Mesenteric fat pad (tissue), 1 donor: ENCODE measurements around the gene PYCARD. TPM values are rescaled to one million over a fixed set of nuclear protein-coding genes. Genes with fewer than 3 reads are reported as not detected.
"Not testable (repeated sequence)": the region's sequence is repeated elsewhere in the genome, so short reads cannot be mapped to it uniquely, and the experiment has no call there.

Experiments
- DNase-seq: peaks from one replicate; pipeline ENCODE4 v3.0.0-alpha.2; 2020; ENCODE audit warnings: low spot score
- total RNA-seq: library from RNA; stranded (reverse); fragmentation: NEBNext Ultra II Directional; extraction: Animal tissue kit (Norgen Biotek cat#: 25700); gene quantifications from one replicate; pipeline ENCODE4 v1.2.1, GENCODE V29; 2021
- donor health status: DM: yes; HTN: yes; CAD: no.

Gene PYCARD
- total RNA-seq, 1 donor from 2014 or later, result 22.4 TPM

DNA sequence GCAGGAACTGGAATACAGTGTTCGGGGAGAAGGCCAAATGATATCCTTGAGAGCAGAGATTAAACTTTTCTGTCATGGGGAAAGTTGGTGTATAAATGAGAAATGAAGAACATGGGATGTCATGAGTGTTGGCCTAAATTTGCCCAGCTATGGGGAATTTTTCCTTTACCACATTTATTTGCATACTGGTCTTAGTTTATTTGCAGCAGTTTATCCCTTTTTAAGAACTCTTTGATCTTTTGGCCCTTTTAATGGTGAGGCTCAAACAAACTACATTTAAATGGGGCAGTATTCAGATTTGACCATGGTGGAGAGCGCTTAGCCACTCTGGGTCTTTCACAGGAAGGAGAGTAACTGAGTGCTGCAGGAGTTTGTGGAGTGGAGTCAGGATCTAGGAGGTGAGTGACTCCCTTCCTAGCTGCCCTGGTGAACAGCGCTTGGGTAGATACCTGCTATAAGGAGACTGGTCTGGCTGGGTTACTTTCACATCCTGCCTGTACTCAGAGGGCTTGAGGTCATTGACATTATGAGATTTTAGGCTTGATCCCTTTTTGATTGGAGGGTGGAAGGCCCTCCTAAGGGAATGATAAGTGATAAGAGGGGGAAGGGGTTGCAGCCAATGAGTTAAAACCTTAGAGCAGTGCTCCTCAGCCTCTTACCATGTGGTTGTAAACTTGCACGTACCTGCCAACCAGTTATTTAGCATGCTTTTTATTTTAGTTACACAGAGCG, 10.7 kb downstream of the PYCARD start:
- no peak for DNase-seq

GRCh38 chr16:31190818-31191444, 11.6 kb downstream of the PYCARD start:
- DNase-seq, result no peak

- DNase-seq, result no peak
These were observed 12.5 kb downstream of the PYCARD start for GRCh38 chr16:31190061-31190460.

DNA sequence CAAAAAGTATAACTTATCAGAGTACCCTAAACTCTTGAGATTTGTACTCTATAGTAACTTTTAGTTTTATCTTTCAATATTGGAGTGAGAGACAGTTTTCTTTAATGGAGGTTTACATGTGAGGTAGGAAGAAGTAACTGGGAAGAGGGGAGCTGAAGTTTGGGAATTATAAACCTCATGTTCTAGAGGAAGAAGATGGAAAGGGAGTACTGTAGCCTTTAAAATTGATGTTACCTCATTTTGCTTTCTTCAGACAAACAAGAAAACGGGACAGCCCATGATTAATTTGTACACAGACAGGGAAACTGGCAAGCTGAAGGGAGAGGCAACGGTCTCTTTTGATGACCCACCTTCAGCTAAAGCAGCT, 13.2 kb downstream of the PYCARD start:
- no peak for DNase-seq

- no peak for DNase-seq
These were observed 13.8 kb downstream of the PYCARD start for GRCh38 chr16:31188450-31189411.

- no peak for DNase-seq
These were observed 14.8 kb downstream of the PYCARD start for GRCh38 chr16:31187808-31188189.

DNA sequence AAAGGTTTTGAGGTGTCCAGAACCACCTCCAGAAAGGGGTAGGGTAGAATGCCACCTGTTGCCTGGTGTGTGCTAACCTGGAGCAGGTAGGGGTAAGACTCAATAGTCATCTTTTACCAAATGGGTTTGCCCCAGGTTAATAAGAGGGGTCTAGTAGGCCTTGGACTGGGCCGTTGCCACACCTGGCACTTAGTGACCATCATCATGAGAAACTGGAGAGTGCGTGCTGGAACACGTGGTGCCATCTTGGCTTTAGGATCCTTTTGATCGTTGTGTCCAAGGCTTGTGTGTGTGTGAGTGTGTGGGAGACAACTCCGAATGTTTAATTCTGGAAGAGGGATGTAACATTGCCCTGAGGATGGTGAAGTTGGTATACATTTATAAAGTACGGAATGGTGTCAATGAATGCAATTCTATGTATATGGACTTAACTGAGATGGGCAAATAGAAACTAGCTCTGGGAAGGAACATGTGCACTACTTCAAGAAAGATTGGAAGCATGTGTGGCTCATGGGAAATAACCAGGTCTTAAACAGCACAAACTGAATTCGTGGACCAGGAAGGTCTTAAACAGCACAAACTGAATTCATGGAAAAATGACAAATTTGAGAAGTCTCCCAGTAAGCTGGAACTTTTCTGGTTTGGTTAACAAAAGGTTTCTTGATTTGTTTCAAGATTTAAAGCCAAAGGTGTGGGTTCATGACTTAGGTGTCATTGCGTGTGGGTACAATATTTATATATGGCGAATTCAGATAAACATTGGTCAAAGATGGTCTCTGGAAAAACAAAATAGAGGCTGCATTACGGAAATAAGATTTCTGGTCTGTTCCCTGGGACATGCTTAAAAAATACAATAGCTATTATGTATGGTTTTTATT, 15.4 kb downstream of the PYCARD start:
- DNase-seq, result no peak

- DNase-seq, result no peak
These were observed 16.4 kb downstream of the PYCARD start for GRCh38 chr16:31186176-31186575.

GRCh38 chr16:31185339-31185738, 17.2 kb downstream of the PYCARD start:
- no peak for DNase-seq

DNA sequence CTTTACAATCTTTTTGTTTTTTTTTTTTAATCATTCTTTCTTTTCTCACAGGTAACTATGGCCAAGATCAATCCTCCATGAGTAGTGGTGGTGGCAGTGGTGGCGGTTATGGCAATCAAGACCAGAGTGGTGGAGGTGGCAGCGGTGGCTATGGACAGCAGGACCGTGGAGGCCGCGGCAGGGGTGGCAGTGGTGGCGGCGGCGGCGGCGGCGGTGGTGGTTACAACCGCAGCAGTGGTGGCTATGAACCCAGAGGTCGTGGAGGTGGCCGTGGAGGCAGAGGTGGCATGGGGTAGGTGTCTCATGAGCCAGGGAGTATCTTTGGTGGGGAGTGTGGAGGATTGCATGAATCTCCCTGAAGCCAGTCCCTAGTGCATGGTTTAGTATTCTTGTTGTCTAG, 17.7 kb downstream of the PYCARD start:
- DNase-seq, result no peak

DNA sequence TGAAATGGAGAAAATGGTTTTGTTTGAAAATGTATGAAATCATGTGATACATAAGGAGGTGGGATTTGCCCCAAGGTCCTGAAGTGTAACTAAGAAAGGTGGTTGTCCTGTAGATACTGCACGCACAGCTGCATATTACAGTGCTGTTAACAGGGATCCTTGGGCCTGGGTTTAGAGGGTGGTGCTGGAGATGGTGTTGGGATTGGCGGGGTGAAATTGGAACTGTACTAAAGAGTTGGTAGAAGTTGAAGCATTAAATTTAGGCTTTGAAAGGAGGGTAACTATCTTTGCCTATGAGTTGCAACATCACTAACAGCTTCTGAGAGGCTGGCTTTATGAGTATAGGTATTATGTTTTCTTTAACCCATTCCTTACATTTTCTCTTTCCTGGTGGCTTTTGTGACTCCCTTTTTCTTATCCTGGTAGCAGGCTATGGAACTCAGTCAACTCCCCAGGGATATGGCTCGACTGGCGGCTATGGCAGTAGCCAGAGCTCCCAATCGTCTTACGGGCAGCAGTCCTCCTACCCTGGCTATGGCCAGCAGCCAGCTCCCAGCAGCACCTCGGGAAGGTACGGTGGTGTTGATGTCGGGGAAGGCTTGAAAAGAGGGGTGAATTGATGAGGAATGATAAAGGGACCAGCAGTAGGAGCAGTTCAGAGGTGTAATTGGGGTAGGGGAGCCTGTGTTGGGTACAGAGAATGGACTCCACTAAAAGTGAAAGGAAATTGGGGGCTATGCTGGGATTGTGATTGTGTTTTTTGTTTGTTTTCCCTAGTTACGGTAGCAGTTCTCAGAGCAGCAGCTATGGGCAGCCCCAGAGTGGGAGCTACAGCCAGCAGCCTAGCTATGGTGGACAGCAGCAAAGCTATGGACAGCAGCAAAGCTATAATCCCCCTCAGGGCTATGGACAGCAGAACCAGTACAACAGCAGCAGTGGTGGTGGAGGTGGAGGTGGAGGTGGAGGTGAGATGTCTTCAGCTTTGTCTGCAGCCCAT, 18.8 kb downstream of the PYCARD start:
- no peak for DNase-seq

- DNase-seq, result no peak
These were observed 20.2 kb downstream of the PYCARD start for GRCh38 chr16:31182391-31182790.

- DNase-seq, result no peak
These were observed 21.3 kb downstream of the PYCARD start for GRCh38 chr16:31181102-31181830.

DNA sequence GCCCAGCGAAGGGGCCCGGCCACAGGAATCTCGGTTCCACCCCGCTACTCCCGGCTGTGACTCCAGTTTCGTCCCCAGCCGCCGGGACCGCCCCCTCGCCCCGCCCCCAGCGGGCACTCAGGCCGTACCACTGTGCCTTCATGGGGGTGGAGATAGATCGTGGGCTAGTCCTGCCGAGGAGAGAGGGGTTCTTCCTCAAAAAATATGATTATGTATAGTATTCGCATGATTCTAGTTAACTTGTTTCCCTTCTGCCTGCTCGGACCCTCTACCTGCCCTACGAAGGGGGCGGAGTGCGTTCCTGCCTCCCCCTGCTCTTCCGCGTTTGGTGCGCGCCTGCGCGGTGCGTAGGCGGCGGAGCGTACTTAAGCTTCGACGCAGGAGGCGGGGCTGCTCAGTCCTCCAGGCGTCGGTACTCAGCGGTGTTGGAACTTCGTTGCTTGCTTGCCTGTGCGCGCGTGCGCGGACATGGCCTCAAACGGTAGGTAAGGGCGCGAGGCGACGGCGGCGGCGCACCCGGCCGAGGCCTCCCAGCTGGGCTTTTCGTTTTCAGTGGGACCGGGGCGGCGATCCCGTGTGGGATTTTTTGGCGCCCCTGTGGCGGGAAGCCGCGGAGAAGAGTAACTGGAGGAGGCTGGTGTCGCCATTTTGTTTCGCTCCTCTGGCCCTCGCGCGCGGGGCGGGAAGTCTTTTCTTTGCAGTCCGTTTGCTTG, 22.7 kb downstream of the PYCARD start, which contains the start of gene FUS:
TSS of gene FUS (plus strand) at position 393 of the 713 bp plus-strand sequence. CDS start at position 469, 76 bp downstream.
- peak; percentile 99 for DNase-seq

GRCh38 chr16:31179219-31179746, 23.3 kb downstream of the PYCARD start:
- DNase-seq, result no peak

DNA sequence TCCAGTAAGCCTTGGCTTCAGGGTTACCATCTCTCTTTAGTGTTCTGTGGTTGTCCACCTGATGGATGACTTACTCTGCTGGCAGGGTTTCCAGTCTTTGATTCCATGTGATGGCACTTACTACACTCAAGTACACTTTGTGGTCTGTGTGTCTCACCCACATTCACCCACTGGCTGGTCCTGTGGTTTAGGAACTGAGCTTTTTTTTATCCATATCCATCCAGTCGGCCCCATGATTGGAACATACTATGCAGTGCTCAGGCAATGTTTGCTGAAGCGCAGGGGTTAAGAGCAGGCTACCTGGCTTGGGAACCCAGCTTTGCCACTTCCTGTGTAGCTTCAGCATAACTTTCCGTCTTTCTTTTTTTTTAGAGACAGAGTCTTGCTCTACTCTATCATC, 25.4 kb downstream of the PYCARD start:
- no peak for DNase-seq

GRCh38 chr16:31170048-31170447, 32.5 kb downstream of the PYCARD start:
- not testable (repeated sequence) for DNase-seq

DNA sequence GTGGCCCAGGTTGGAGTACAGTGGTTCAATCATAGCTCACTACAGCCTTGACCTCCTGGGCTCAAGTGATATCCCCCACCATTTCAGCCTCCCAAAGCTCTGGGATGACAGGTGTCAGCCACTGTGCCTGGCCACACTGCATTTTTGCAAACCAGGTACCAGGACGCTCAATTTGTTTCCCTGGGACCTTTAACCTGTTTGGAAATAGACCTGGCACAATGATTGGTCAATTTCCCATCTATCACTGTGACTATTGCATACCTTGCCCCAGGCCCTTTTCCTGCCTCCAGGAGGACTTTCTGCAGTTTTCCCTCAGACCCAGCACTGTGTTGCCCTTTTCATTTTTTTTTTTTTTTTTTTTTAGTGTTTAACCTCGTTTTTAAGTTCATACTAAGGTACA, 33.7 kb downstream of the PYCARD start:
- DNase-seq, result no peak
